Measurements from ENCODE around the gene THAP12.
"Not testable (repeated sequence)": the region's sequence is repeated elsewhere in the genome, so short reads cannot be mapped to it uniquely, and the experiment has no call there.

Gene THAP12, protein sequence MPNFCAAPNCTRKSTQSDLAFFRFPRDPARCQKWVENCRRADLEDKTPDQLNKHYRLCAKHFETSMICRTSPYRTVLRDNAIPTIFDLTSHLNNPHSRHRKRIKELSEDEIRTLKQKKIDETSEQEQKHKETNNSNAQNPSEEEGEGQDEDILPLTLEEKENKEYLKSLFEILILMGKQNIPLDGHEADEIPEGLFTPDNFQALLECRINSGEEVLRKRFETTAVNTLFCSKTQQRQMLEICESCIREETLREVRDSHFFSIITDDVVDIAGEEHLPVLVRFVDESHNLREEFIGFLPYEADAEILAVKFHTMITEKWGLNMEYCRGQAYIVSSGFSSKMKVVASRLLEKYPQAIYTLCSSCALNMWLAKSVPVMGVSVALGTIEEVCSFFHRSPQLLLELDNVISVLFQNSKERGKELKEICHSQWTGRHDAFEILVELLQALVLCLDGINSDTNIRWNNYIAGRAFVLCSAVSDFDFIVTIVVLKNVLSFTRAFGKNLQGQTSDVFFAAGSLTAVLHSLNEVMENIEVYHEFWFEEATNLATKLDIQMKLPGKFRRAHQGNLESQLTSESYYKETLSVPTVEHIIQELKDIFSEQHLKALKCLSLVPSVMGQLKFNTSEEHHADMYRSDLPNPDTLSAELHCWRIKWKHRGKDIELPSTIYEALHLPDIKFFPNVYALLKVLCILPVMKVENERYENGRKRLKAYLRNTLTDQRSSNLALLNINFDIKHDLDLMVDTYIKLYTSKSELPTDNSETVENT

DNA sequence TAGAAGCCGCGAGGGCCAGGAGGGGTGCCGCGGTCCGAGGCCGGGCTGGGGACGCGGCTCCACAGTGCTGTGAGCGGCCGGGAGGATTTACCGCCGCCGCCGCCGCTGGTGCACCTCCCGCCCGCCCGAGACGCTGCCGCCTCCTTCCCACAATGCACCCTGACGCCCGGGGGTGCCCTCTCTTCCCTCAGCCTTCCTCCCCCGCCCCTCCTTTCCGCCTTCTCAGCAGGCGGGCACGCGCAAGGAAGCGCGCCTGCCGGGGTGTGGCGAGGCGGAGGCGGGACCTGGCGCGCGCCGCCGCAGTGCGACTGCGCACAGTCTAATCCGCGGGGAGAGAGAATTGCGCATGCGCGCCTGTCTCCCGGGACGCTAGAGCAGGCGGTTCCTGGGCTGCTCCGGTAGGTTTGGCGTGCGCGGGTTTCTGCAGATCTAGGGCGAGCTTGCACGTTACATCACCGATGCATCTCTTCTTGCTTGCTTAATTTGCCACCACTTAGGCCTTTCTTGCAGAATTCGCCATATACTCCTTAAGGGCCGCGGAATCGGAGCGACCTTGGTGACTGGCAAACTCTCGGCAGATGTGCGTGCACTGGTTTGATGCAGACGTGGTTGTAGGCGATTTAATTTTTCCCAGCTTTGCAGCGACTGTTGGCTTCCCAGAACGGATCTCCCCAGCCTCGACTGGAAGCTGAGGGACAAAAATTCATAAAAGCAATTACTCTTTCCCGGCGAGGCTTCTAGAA is at the start of gene THAP12, which contains the start of gene GVQW3:
Gene THAP12, minus strand, starts transcription at position 156 of the 743 bp plus-strand sequence. CDS start 296 bp downstream, outside the sequence.
Gene GVQW3, plus strand, starts transcription at position 347 of the 743 bp plus-strand sequence. CDS start 506 bp downstream, outside the sequence.
- DNase-seq (ENCODE audit: low spot score), result peak; percentile 99

DNA sequence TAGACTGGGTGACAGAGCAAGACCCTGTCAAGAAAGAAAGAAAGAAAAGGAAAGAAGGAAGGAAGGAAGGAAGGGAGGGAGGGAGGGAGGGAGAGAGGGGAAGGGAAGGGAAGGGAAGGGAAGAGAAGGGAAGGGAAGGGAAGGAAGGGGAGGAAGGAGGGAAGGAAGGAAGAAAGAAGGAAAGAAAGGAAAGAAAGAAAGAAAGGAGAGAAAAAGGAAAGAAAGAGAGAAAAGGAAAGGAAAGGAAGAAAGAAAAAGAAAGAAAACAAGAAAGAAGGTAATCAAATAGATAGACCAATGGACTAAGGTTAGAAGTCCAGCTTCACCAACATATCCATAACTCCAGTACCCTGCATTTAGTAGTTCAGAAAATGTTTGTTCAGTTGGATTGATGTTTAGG is 45.7 kb upstream of the THAP12 start:
- DNase-seq (ENCODE audit: low spot score), result no peak

DNA sequence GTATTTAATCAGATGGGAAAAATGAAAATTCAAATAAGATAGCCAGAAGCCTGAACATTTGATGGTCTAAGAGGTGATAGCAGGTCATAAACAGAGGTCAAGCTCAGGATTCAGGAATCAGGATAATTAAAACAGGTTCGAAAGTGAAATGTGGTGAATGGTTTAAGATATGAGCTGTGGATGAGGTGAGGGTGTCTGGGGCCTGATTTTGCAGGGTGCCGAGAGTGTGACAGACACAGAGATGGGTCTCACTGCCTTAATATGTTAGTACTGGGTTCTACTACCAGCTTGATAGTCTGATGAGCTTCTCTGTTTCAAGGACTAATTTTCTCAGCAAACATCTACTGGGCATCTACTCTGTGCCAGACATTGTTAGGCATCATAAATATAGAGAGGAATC is 44.0 kb upstream of the THAP12 start:
- DNase-seq (ENCODE audit: low spot score), result no peak

DNA sequence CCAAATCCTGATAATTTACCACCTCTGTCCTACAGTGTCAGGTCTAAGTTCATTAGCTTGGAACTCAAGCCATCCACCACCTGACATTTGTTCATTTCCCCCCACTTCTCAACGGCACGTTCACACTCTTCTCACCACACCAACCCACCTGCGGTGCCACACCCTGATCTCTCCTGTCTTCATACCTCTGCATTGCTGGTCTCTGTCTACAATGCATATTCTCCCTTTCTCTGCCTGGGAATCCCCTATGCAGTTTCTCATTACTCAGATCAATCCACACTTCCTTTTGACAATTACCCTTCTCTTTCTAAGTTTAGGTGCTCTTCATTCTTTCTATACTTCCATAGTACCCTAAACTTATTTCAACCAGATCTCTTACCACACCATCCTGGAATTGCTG is 43.4 kb upstream of the THAP12 start:
- no peak for DNase-seq (ENCODE audit: low spot score)

DNA sequence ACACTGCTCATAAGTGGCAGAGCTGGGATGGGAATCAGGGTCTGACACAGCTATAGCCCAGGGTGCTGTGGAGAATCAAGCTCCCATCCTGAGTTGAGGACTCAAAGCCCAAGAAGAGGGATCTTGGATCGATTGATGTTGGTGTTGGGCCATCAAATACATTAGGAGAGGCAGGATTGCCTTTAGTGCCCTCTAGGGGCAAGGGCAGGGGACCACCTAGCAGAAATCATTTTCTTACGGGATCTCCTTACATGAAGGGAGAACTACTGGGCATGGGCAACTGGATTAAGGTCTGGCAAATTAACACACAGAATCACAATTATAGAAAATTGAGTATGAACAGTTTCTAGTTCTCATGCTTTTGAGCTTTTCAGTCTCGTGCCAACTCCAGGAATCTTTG is 39.0 kb upstream of the THAP12 start:
- peak; percentile 53 for DNase-seq (ENCODE audit: low spot score)

DNA sequence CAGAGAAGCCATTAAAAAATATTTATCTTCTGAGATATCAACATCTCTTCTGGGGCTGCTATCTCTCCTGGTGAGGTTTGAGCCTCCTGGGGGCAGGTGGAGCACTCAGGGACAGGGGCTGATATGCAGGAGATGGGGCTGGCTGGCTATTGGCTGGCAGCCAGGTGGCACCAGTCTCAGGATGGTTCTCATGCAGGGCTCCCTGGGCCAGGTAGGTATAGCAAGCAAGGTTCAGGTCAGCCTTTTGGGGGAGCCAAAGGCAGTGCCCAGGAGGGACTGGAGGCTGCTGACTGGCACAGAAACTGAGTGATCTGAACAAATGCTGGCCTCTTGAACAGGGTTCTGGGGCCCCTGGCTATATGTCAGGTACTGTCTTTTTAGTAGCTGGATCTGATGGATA is 34.1 kb upstream of the THAP12 start:
- no peak for DNase-seq (ENCODE audit: low spot score)

DNA sequence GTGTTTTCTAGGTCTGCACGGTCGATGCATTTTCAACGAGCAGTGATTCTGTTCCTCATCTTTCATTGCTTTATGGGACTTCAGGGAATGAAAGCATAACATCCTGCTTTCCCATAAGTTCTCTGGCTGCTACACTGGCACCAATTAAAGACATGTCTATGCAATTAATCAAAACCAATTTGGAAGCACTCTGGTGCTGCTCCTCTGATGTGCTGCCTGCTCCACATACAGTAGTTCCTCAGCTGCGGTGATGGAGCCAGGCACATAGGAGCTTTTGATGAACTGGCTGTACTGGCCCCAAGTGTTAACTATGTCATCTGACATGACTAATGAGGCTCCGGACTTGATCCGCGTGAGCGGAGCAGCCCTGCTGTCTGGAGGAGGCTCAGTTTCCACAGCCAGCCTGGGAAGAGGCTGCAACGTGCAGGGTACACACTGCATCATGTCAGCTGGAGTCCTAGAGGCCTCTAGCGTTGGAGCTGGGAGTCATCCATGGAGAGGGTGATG is 30.0 kb upstream of the THAP12 start:
- DNase-seq (ENCODE audit: low spot score), result no peak

DNA sequence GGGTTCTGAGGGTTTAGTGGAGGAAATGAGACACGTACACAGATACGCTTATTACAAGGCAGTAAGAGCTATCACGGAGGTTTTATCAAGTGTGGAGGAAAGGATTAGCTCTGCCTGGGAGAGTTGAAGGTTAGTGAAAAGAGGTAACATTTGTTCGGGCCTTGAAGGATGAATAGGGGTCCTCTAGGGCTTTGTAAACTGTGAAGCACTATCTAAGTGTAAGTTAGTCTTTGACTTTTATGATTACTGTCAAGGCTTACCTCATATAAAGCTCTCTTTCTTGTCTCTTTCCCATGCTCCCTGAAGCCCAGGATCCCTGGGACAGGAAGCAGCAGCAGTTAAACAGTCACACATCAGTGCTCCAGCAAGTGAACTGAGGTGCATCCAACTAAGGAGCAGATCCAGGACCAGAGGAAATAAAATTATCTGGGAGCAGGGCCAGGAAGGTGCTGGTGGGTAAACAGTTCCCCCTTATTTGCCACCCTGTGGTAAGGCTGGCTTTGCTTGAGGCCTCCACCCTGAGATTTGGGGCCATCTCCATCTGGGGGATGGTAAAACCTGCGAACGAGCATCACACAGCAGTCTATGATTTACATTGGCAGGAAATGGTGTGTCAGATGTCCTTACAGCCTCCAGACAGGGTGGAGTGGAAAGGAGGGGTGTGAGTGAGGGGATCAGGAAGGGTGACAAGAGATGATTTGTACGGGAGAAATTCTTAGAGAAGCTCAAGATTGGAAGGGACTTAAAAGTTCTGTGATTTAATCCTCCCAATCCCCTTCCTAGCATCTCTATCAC is 27.4 kb upstream of the THAP12 start:
- peak; percentile 62 for DNase-seq (ENCODE audit: low spot score)

DNA sequence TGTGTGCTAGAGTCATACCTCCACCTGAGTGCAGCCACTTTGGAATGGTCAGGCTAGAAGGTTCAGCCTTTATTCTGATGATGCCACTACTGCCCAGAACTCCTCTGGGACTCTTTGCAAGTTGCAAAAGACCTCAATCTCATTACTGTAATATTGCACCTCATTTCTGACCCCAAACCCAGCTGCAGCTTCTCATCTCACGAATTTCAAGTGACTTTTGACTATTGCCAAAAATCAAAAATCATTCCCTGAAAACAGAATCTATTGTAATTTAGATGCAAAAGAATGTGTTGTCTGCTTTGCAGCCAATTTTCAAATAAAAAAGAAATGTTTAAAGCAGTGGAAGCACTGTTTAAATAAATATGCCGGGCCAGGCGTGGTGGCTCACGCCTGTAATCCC is 25.4 kb upstream of the THAP12 start:
- no peak for DNase-seq (ENCODE audit: low spot score)

DNA sequence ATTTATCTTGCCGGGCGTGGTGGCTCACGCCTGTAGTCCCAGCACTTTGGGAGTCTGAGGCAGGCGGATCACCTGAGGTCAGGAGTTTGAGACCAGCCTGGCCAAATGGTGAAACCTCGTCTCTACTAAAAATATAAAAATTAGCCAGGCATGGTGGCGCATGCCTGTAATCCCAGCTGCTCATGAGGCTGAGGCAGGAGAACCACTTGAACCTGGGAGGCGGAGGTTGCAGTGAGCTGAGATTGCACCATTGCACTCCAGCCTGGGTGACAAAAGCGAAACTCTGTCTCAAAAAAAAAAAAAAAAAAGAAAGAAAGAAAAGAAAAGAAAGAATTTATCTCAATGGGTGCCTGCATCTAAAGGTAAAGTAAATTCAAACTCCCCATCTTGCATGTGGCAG is 20.6 kb upstream of the THAP12 start:
- not testable (repeated sequence) for DNase-seq (ENCODE audit: low spot score)

DNA sequence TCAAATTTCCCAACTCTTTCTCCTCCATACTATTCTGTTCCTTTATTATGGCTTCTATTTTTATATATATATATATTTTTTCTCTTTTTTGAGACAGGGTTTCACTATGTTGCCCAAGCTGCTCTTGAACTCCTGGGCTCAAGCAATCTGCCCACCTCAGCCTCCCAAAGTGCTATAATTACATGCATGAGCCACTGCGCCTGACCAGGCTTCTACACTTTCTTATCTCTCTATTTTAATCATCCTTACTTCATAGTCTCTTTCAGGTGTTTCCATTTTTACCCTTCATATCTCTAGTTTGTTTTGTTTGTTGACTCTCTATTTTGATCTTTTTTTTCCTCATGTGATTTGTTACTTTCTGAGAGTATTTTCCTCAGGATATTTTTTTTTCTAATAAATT is 20.0 kb upstream of the THAP12 start:
- no peak for DNase-seq (ENCODE audit: low spot score)

DNA sequence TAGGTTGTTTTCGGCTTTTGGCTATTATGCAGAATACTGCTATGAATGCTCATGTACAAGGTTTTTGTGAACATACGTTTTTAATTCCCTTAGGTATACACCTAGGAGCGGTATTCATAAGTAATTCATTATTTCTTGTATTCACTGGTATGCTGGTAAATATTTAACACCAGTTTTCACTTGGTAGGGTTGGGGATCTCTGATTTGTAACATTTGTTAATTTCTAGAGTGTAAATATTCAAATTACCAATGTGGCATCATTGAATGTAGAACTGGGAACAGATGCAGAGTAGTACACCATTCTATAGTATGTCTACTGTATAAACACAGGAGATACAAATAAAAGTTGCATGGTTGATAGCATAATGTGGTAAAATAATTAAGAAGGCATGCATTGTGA is 16.5 kb upstream of the THAP12 start:
- no peak for DNase-seq (ENCODE audit: low spot score)

DNA sequence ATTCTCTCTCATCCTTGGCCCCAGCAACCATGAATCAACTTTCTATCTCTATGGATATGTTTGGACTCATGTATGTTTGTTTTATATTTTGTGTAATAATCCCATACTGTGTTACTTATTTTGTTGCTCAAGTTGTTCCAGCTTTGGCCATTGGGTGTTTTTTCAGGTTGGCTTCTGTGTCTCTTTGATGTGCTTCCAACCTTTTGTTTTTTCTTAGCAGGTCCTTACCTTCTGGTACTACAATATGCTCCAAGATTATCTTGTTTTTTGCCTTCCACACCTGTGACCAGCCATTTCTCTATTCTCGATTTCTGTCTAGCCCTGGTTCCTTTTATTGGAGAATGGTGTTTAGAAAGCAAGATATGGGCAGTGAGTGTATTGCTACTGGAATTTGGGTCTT is 14.4 kb upstream of the THAP12 start:
- DNase-seq (ENCODE audit: low spot score), result no peak

DNA sequence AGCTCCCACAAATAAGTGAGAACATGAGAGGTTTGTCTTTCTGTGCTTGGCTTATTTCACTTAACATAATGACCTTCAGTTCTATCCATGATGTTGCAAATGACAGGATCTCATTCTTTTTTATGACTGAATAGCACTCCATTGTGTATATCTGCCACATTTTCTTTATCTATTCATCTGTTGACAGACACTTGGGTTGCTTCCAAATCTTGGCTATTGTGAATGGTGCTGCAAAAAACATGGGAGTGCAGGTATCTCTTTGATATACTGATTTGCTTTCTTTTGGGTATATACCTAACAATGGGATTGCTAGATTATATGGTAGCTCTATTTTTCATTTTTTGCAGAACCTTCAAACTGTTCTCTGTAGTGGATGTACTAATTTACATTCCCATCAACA is 13.5 kb upstream of the THAP12 start:
- DNase-seq (ENCODE audit: low spot score), result no peak

DNA sequence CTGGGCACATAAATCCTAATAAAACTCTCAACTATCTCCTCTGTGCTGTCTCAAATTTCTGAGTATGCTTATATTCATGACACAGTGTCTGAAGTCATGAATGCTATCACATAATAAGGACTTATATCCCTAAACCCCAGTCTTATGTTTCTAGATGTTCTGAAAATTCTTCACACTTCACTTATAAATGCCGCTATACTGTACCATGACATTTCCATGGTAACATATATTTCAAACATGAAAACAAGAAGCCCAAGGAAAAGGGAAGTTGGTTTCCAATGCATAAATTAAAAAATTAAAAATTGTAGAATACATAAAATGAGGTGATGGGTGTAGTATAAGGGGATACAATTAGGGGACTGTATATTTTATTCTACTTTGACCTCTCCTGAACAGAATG is 11.9 kb upstream of the THAP12 start:
- no peak for DNase-seq (ENCODE audit: low spot score)

DNA sequence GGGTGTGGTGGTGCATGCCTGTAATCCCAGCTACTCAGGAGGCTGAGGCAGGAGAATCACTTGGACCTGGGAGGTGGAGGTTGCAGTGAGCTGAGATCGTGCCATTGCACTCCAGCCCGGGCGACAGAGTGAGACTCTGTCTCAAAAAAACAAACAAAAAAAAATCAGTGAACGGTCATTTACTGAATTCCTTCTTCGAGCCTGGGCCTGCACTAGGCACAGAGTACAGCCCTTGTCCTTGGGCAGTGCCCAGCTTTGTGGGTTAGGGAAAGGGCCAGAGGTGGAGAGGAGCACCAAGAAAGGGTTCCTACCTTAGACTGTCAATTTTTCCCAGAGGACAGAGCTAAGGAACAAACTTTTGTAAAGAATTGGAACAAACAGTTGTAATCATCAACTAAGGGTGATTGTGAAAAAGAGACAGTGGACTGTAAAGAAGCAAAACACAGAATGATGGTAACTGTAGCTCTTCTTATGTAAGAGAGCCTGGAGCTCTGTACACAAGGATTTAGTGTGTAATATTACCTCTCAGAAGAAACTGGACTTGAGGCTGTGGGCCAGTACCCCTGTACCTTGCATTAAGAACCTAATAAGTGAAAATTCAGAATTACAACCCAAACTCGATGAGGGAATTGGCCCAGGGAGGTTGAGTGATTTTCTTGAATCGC is 11.0 kb upstream of the THAP12 start:
- DNase-seq (ENCODE audit: low spot score), result no peak

DNA sequence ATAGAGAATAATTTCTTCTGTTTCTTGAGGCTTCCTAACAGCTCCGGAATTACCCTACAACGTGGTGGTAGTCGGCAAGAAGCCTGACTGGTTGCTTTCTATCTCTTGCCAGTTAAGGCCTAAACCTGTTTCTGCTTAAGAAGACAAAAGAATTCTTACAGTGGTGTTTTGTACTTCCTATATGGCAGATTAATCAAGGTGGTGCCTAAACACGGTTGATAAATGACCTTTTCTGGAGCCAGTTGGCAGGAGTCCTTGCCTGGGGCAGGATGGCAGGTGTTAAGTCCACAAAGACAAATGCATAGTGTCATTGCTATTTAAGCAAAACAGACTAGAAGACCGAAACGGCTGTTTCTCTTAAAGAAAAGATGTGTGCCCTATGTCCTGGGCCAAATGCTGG is 10.1 kb upstream of the THAP12 start:
- DNase-seq (ENCODE audit: low spot score), result no peak

DNA sequence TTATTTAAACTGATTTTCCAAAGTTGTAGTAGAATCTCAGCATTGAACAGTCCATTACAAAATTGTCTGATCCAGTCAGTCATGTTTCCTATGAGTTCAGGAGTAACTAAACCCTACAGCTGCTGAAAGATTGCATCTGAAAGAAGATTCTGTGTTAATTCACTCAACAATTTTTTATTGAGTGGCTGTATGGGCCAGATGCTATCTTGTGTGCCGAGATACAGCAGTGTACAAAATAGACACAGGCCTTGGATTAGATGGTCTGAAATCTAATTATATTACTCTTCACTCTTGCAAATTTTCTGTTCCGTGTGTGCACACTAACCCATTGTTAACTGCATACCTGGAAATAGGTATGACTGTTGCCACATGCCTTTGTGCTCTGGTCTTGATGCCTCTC is 7.5 kb upstream of the THAP12 start:
- DNase-seq (ENCODE audit: low spot score), result no peak

DNA sequence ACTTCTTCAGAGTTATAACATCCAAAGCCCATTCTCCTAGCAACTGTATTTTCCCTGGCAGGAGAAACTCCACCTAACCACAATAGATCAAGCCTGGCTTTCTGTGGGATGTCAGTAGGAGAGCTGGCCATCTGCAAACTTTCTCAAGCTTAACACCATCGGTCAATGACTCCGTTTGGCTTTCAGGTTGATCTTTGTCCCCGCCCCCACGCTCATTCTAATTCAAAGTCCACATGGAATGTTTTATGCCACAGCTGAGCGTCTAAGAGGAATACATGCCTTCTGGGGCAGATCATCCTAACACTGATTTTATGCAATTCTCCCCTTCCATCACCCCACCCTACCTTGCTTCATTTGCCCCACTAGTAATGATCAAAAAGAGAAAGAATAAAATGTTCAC is 5.0 kb upstream of the THAP12 start:
- no peak for DNase-seq (ENCODE audit: low spot score)

DNA sequence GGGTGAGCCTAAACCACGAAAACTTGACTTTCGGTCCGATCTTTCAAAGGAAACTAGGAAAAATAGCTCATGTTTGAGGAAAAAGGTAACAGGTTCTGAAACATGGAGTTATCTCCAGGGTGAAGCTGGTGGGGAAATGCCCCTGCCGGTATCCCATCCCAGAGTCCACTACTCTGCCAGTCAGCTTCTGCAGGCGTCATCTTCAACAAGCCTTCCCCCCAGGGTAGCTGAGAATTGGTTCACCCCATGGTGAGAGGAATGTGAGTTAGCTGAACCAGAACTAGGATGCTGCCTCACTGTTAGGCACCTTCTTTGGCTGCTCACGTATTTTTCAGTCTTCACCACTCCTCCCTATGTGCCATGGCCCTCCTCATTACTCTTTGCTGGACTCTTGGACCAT is 1.3 kb upstream of the THAP12 start:
- DNase-seq (ENCODE audit: low spot score), result no peak

All from COLO829 (cell line).